Neural cell (in vitro differentiated cells): ENCODE measurements around the gene C4B.

Experiments
- POLR2AphosphoS5 ChIP-seq: IDR thresholded peaks from 2 replicates; pipeline ENCODE4 v1.6.1; 2012
- RAD21 ChIP-seq: fragments of 450-650 bp; conservative IDR thresholded peaks from 2 replicates; pipeline ENCODE4 v1.6.1; 2014; ENCODE audit warnings: antibody characterized with exemption, mild to moderate bottlenecking, moderate library complexity

- TF ChIP-seq POLR2AphosphoS5 (no peak), RAD21 (no peak)
Observed at GRCh38 chr6:31977816-31978431, 36.7 kb upstream of the C4B start.
